Lung (tissue), 12 donors: ENCODE data around the gene CIP2A. TPM values are rescaled to one million over a fixed set of nuclear protein-coding genes. Genes with fewer than 3 reads are reported as not detected.
"Not testable (repeated sequence)": the region's sequence is repeated elsewhere in the genome, so short reads cannot be mapped to it uniquely, and the experiment has no call there.

Experiments
- ATAC-seq: fragments of 200-7000 bp; cut with Tn5 transposase; one replicate; pipeline ENCODE4 v1.9.1; 2020; ENCODE audit warnings: moderate number of reproducible peaks; ENCODE audit not compliant: insufficient read depth, low FRiP score
- DNase-seq, 3 donors: peaks; one replicate each; pipeline ENCODE4 v3.0.0-alpha.2; 2013 to 2017
- H3K27ac ChIP-seq, 2 donors: one replicate each; pipeline ENCODE4 v1.5.1; 2013; ENCODE audit warnings: mild to moderate bottlenecking in 2 of 2, moderate library complexity in 2 of 2, control low read depth in 1 of 2, inconsistent platforms in 1 of 2, low read depth in 1 of 2, low read length in 1 of 2
- H3K27me3 ChIP-seq, 3 donors: one replicate each; pipeline ENCODE4 v1.5.1; 2013; ENCODE audit warnings: low read length in 2 of 3; ENCODE audit not compliant: control insufficient read depth in 3 of 3, insufficient read depth in 3 of 3
- H3K36me3 ChIP-seq, 4 donors: one replicate each; pipeline ENCODE4 v1.5.1; 2013; ENCODE audit warnings: low read length in 4 of 4, mild to moderate bottlenecking in 1 of 4, moderate library complexity in 1 of 4; ENCODE audit not compliant: control insufficient read depth in 4 of 4, insufficient read depth in 4 of 4
- H3K4me1 ChIP-seq, 5 donors: one replicate each; pipeline ENCODE4 v1.5.1; 2013; ENCODE audit warnings: low read length in 5 of 5, mild to moderate bottlenecking in 2 of 5, moderate library complexity in 1 of 5; ENCODE audit not compliant: control insufficient read depth in 5 of 5, insufficient read depth in 5 of 5
- H3K4me3 ChIP-seq: one replicate; pipeline ENCODE4 v1.5.1; 2013; ENCODE audit warnings: mild to moderate bottlenecking, control low read depth, moderate library complexity
- H3K9ac ChIP-seq, 2 donors: one replicate each; pipeline ENCODE4 v1.5.1; 2013; ENCODE audit warnings: low read length in 2 of 2, control low read depth in 1 of 2; ENCODE audit not compliant: insufficient read depth in 1 of 2
- H3K9me3 ChIP-seq, 4 donors: one replicate each; pipeline ENCODE4 v1.5.1; 2013; ENCODE audit warnings: low read length in 3 of 4, mild to moderate bottlenecking in 1 of 4, moderate library complexity in 1 of 4; ENCODE audit not compliant: control insufficient read depth in 4 of 4, insufficient read depth in 3 of 4
- WGBS, 2 donors: extraction: QIAGEN DNeasy Blood & Tissue Kit; methylation state at CpG; one replicate each; pipeline ENCODE4 v1.1.7; 2013; 5-methylcytosine and 5-hydroxymethylcytosine counted together
- polyA plus RNA-seq, 2 donors: library from polyadenylated mRNA; stranded (reverse); fragments of 200-250 nt; gene quantifications; one replicate each; pipeline ENCODE4 v1.2.1, GENCODE V29; 2013
- total RNA-seq, 2 donors: library from RNA; depleted of rRNA in 1 of 2; stranded (reverse); fragments of >200 nt in 1 of 2; gene quantifications; one replicate each; pipeline ENCODE4 v1.2.1, GENCODE V29; 2014 to 2021
- TF ChIP-seq, protein P1 (sequence below): IDR thresholded peaks from 2 replicates; pipeline ENCODE4 v1.5.1; 2012; ENCODE audit warnings: mild to moderate bottlenecking; ENCODE audit errors: control extremely low read depth, extremely low read depth
- donor health status: control.
- donor health status: control.
- donor health status: Bipolar disorder and iron deficiency.
- donor health status: healthy.
- donor health status: DM: yes; HTN: yes; CAD: no.

Gene CIP2A
- total and polyA plus RNA-seq, 4 donors: 1.1 to 12.9 (median 2.1) TPM

DNA sequence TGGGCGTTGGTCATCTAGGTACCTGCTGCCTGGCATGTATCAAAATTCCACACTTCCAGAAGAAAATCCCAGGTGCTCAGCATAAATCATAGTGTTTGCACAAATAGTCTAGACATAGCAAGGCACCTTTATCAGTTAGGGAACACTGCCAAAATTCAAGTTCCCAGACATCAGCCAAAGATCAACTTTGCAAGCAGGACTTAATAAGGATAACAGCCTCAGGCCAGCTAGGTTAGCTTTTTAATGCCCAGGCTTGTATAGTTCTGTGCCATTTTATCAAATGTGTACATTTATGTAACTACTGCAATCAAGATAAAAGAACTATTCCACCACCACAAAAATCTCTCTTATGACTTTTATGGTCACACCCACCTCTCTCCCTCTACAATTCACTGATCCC lies 31.0 kb upstream of the CIP2A start:
- no peaks in the 10 kb centered on the region for H3K4me1 ChIP-seq
- ATAC-seq (no peak), DNase-seq (peak in 2 of 3 donors; percentile 27 to 69)
- peaks cover 0 to 12% (median 6%) of the 10 kb centered on the region in 4 donors for H3K36me3 ChIP-seq
- WGBS, 2 donors: 78 to 85% methylated on average over 1 of the region's 1 CpG
- H3K27ac ChIP-seq: no peak overlapping the region
- H3K9me3 ChIP-seq: no peaks in the 10 kb centered on the region
- H3K4me3 ChIP-seq: no peak overlapping the region
- no peaks in the 10 kb centered on the region for H3K27me3 ChIP-seq
- H3K9ac ChIP-seq: no peak overlapping the region
- TF ChIP-seq, protein P1, sequence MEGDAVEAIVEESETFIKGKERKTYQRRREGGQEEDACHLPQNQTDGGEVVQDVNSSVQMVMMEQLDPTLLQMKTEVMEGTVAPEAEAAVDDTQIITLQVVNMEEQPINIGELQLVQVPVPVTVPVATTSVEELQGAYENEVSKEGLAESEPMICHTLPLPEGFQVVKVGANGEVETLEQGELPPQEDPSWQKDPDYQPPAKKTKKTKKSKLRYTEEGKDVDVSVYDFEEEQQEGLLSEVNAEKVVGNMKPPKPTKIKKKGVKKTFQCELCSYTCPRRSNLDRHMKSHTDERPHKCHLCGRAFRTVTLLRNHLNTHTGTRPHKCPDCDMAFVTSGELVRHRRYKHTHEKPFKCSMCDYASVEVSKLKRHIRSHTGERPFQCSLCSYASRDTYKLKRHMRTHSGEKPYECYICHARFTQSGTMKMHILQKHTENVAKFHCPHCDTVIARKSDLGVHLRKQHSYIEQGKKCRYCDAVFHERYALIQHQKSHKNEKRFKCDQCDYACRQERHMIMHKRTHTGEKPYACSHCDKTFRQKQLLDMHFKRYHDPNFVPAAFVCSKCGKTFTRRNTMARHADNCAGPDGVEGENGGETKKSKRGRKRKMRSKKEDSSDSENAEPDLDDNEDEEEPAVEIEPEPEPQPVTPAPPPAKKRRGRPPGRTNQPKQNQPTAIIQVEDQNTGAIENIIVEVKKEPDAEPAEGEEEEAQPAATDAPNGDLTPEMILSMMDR: no peak

DNA sequence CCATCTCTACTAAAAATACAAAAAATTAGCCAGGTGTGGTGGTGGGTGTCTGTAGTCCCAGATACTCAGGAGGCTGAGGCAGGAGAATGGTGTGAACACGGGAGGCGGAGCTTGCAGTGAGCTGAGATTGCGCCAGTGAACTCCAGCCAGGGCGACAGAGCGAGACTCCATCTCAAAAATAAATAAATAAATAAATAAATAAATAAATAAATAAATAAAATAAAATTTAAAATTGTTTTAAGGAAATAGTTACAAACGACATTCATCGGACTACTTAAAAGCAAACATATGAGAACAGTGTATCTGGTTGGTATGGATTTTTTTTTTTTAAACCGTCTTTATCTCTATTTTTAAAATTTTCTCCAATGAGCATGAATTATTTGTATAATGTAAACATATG lies 26.9 kb upstream of the CIP2A start:
- H3K9ac ChIP-seq, H3K9me3 ChIP-seq: not testable (repeated sequence)

DNA sequence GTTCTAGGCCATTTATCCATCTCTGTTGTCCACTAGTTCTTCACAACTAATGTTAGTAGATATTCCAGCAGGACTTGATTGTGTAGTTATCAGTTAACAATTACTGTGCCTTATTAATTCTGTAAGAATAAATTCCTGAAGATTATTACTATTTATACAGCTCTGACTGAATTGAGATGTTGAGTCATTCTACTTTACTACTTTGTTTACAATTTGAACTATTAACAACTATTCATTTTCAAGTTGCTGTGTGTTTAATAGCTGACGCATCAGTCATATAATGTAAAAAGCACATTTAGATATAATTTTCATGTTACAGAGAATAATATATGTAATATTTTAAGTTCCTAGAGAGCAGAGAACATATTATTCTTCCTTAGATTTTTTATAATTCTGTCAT lies 21.4 kb upstream of the CIP2A start:
- Histone ChIP-seq H3K4me1 (no peaks in the 10 kb centered on the region), H3K4me3 (no peak overlapping the region), H3K27me3 (no peaks in the 10 kb centered on the region), H3K9me3 (no peaks in the 10 kb centered on the region), H3K36me3 (peaks cover 2 to 17% (median 4%) of the 10 kb centered on the region in 4 donors), H3K9ac (no peak overlapping the region), H3K27ac (no peak overlapping the region)
- TF ChIP-seq, protein P1: no peak
- DNase-seq (no peak), ATAC-seq (no peak)
- 94 to 96% methylated on average over 1 of the region's 1 CpG for WGBS, 2 donors

More for the DNA sequence above, 26.9 kb upstream of the CIP2A start:
- not testable (repeated sequence) for DNase-seq, ATAC-seq, H3K27ac ChIP-seq, H3K27me3 ChIP-seq, H3K4me3 ChIP-seq, H3K4me1 ChIP-seq
- peaks cover 0 to 18% (median 7%) of the 10 kb centered on the region in 4 donors for H3K36me3 ChIP-seq
- WGBS, 2 donors: 96% methylated on average over 8 of the region's 8 CpGs

DNA sequence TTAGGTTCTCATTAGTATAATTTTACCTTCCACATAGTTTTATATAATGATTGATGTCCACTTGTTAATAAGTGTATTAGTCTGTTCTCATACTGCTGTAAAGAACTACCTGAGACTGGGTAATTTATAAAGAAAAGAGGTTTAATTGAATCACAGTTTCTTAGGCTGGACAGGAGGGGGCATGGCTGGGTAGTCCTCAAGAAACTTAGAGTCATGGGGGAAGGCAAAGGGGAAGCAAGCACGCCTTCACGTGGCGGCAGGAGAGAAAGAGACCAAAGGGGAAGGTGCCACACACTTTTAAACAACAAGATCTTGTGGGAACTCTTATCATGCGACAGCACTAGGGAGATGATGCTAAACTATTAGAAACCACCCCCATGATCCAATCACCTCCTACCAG lies 19.5 kb upstream of the CIP2A start:
- H3K4me1 ChIP-seq: no peaks in the 10 kb centered on the region
- no peaks in the 10 kb centered on the region for H3K9me3 ChIP-seq
- no peak overlapping the region for H3K4me3 ChIP-seq
- TF ChIP-seq, protein P1: no peak
- no peak overlapping the region for H3K27ac ChIP-seq
- 88 to 95% methylated on average over 4 of the region's 4 CpGs for WGBS, 2 donors
- peaks cover 2 to 17% (median 5%) of the 10 kb centered on the region in 4 donors for H3K36me3 ChIP-seq
- H3K9ac ChIP-seq: no peak overlapping the region
- ATAC-seq (no peak), DNase-seq (no peak)
- H3K27me3 ChIP-seq: no peaks in the 10 kb centered on the region
